ENCODE measurements around the gene CFAP58. TPM values are rescaled to one million over a fixed set of nuclear protein-coding genes. Genes with fewer than 3 reads are reported as not detected.

Gene CFAP58
- total and polyA plus RNA-seq, 2 of the 13 experiments (the other 11 are each of a cell fraction or from before 2014, with no cell fraction given) = 0.03 TPM; not detected in 1

GRCh38 chr10:104337985-104338735 lies 15.5 kb upstream of the CFAP58 start, which contains the start of gene ITPRIP (continued):
- no peak for TF ChIP-seq HNF1B (CRISPR knock-in tag; IDR thresholded peaks at IDR 0.05)
- no peak for TF ChIP-seq SNAPC4 (CRISPR knock-in tag; IDR thresholded peaks at IDR 0.05)
- TF ChIP-seq FOXC1 (CRISPR knock-in tag; IDR thresholded peaks at IDR 0.05; ENCODE audit: borderline replicate concordance) = no peak
- no peak for TF ChIP-seq SP140L (CRISPR knock-in tag; IDR thresholded peaks at IDR 0.05; ENCODE audit: borderline replicate concordance)
- no peak for TF ChIP-seq ZNF430 (CRISPR knock-in tag; IDR thresholded peaks at IDR 0.05)
- TF ChIP-seq ZNF724P (CRISPR knock-in tag; IDR thresholded peaks at IDR 0.05; ENCODE audit: borderline replicate concordance) = no peak; the same call in 1 of the 2 replicates
- no peak; the same call in 1 of the 2 replicates for TF ChIP-seq ZSCAN21 (CRISPR knock-in tag; IDR thresholded peaks at IDR 0.05; ENCODE audit: borderline replicate concordance)
- no peak for TF ChIP-seq ARNT2 (CRISPR knock-in tag; IDR thresholded peaks at IDR 0.05; ENCODE audit: low read depth)
- TF ChIP-seq ZNF317 (CRISPR knock-in tag; IDR thresholded peaks at IDR 0.05) = no peak
- TF ChIP-seq RFX5 (IDR thresholded peaks at IDR 0.05; ENCODE audit: low read depth, low read length) = no peak
- no peak; the same call in 1 of the 2 replicates for TF ChIP-seq TFDP1 (CRISPR knock-in tag; IDR thresholded peaks at IDR 0.05; ENCODE audit: borderline replicate concordance)
- peak; percentile 59; the same call in 1 of the 2 replicates for TF ChIP-seq ZNF772 (CRISPR knock-in tag; IDR thresholded peaks at IDR 0.05)
- TF ChIP-seq SP2 (CRISPR knock-in tag; IDR thresholded peaks at IDR 0.05) = no peak
- TF ChIP-seq MIER3 (CRISPR knock-in tag; IDR thresholded peaks at IDR 0.05; ENCODE audit: borderline replicate concordance) = no peak
- no peak for TF ChIP-seq ZNF142 (CRISPR knock-in tag; IDR thresholded peaks at IDR 0.05)
